Stomach (tissue), 4 donors: ENCODE results near the gene VANGL1.

Source experiments
- POLR2AphosphoS5 ChIP-seq, 3 donors: sonication (generic); formaldehyde crosslinking; IDR thresholded peaks; one replicate each; pipeline ENCODE4 v1.6.1; 2016; ENCODE audit warnings: antibody characterized with exemption in 3 of 3
- TF ChIP-seq, protein P1 (sequence below), 7 experiments: fragments of 450-650 bp in 4 of 7; fragments of 200-600 bp in 3 of 7; sonication (generic) in 3 of 7; IDR thresholded peaks; one replicate each; pipeline ENCODE4 v1.5.1; 2016 to 2019; ENCODE audit warnings: antibody characterized with exemption in 7 of 7, control low read depth in 2 of 7, mild to moderate bottlenecking in 1 of 7

GRCh38 chr1:115678141-115678540 lies 36.4 kb downstream of the VANGL1 start:
- TF ChIP-seq, protein P1, sequence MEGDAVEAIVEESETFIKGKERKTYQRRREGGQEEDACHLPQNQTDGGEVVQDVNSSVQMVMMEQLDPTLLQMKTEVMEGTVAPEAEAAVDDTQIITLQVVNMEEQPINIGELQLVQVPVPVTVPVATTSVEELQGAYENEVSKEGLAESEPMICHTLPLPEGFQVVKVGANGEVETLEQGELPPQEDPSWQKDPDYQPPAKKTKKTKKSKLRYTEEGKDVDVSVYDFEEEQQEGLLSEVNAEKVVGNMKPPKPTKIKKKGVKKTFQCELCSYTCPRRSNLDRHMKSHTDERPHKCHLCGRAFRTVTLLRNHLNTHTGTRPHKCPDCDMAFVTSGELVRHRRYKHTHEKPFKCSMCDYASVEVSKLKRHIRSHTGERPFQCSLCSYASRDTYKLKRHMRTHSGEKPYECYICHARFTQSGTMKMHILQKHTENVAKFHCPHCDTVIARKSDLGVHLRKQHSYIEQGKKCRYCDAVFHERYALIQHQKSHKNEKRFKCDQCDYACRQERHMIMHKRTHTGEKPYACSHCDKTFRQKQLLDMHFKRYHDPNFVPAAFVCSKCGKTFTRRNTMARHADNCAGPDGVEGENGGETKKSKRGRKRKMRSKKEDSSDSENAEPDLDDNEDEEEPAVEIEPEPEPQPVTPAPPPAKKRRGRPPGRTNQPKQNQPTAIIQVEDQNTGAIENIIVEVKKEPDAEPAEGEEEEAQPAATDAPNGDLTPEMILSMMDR (IDR thresholded peaks at IDR 0.05): no peak
- TF ChIP-seq POLR2AphosphoS5 (IDR thresholded peaks at IDR 0.05): no peak
